ENCODE results near the gene TAAR6.
"Not testable (repeated sequence)": the region's sequence is repeated elsewhere in the genome, so short reads cannot be mapped to it uniquely, and the experiment has no call there.

TAAR6 gene

DNA sequence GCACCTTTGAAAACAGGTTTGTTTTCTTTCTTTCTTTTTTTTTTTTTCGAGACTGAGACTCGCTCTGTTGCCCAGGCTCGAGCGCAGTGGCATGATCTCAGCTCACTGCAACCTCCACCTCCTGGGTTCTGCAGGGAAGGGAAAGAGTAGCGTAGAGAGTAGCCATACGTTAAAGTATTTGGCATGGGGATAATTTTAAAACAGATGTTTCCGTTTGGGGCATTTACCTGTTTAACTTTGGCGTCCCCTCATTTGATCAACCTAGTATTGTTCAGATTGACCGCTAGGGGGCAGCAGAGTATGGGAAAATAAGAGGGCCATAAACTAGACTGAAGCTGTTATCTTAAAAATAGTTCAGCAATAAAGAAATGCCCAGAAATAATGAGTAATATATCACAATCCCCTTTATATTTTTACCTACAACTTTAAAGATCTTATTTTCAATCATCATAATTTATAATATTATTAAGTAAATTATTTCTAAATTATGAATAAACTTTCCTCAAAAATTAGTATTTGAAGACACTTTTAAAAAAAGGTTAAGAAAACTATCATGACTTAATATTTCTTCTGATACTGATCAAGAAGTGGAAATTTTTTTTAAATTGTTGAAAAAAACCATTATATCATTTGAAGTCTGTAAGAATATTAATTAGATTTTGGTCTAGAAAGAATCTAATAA lies 39.7 kb upstream of the TAAR6 start:
- DNase-seq (ENCODE audit: low read depth in 1 of 2, low spot score in 1 of 2) = peak; percentile 16 to 56
- TF ChIP-seq REST (IDR thresholded peaks at IDR 0.05; ENCODE audit: insufficient replicate concordance, low read depth) (no peak), SPI1 (IDR thresholded peaks at IDR 0.05; ENCODE audit: borderline replicate concordance, low read depth) (no peak), CTCF (IDR thresholded peaks at IDR 0.05; ENCODE audit: insufficient read depth, low read length) (peak; percentile 43), GABPA (IDR thresholded peaks at IDR 0.05; ENCODE audit: low read depth) (no peak), POLR2AphosphoS5 (IDR thresholded peaks at IDR 0.05; ENCODE audit: low read depth) (no peak)
- Histone ChIP-seq H3K27ac (replicated peaks) (no peak overlapping the region), H3K4me3 (replicated peaks; ENCODE audit: insufficient read depth, low read length) (no peak overlapping the region), H3K27me3 (ENCODE audit: insufficient read depth, poor library complexity, severe bottlenecking) (no peaks in the 10 kb centered on the region)

GRCh38 chr6:132534546-132534945 lies 35.6 kb upstream of the TAAR6 start:
- not testable (repeated sequence) for H3K27me3 ChIP-seq (ENCODE audit: insufficient read depth, poor library complexity, severe bottlenecking); H3K27ac ChIP-seq (replicated peaks); H3K4me3 ChIP-seq (replicated peaks; ENCODE audit: insufficient read depth, low read length); DNase-seq (ENCODE audit: low read depth in 1 of 2, low spot score in 1 of 2)

DNA sequence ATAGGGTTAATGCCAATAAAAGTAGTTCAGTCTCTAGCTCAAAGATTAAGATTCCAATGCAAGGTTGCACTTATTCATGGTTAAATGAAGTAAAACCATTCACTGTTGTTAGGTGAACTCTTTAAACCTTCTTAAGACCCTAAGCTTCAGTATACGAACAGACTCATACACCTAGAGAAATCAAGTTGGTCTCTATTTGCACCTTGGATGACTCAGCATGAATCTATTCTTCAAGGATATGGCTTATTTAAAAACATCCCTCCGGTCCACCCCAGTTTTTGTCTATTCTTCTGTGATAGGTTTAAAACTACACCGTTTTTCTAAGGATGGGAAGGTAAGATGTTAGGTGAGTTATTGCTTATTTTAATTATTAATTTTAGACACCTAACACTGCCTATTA lies 33.0 kb upstream of the TAAR6 start:
- no peak for DNase-seq (ENCODE audit: low read depth in 1 of 2, low spot score in 1 of 2)
- Histone ChIP-seq H3K4me3 (replicated peaks; ENCODE audit: insufficient read depth, low read length) (no peak overlapping the region), H3K27ac (replicated peaks) (no peak overlapping the region), H3K27me3 (ENCODE audit: insufficient read depth, poor library complexity, severe bottlenecking) (peaks cover 6% of the 10 kb centered on the region)
- no peak for TF ChIP-seq SPI1 (IDR thresholded peaks at IDR 0.05; ENCODE audit: borderline replicate concordance, low read depth)
- TF ChIP-seq CTCF (IDR thresholded peaks at IDR 0.05; ENCODE audit: insufficient read depth, low read length) = no peak
- TF ChIP-seq REST (IDR thresholded peaks at IDR 0.05; ENCODE audit: insufficient replicate concordance, low read depth) = no peak
- no peak for TF ChIP-seq POLR2AphosphoS5 (IDR thresholded peaks at IDR 0.05; ENCODE audit: low read depth)
- no peak for TF ChIP-seq GABPA (IDR thresholded peaks at IDR 0.05; ENCODE audit: low read depth)

- H3K4me3 ChIP-seq (replicated peaks; ENCODE audit: insufficient read depth, low read length) = no peak within 1 kb of the TSS
- no peak within 1 kb of the TSS for H3K27ac ChIP-seq (replicated peaks)
- no peak for DNase-seq (ENCODE audit: low read depth in 1 of 2, low spot score in 1 of 2)
- TF ChIP-seq CTCF (IDR thresholded peaks at IDR 0.05; ENCODE audit: insufficient read depth, low read length) (no peak), GABPA (IDR thresholded peaks at IDR 0.05; ENCODE audit: low read depth) (no peak), SPI1 (IDR thresholded peaks at IDR 0.05; ENCODE audit: borderline replicate concordance, low read depth) (no peak), REST (IDR thresholded peaks at IDR 0.05; ENCODE audit: insufficient replicate concordance, low read depth) (no peak), POLR2AphosphoS5 (IDR thresholded peaks at IDR 0.05; ENCODE audit: low read depth) (no peak)
- peaks cover 6% of the 10 kb centered on the region for H3K27me3 ChIP-seq (ENCODE audit: insufficient read depth, poor library complexity, severe bottlenecking)
Observed at GRCh38 chr6:132537977-132538376, 32.1 kb upstream of the TAAR6 start, which contains the start of gene TAAR9. TAAR9 (plus strand) TSS chr6:132538277; CDS start chr6:132538290, 13 bp downstream.
